K562 (cell line): ENCODE data around the gene C1orf167. TPM values are rescaled to one million over a fixed set of nuclear protein-coding genes. Genes with fewer than 3 reads are reported as not detected.

Source experiments
- CEBPB ChIP-seq: fragments of 450-650 bp; IDR thresholded peaks from 2 replicates; pipeline ENCODE4 v1.6.1; 2016; ENCODE audit warnings: missing genetic modification characterization, missing compliant biosample characterization
- GABPB1 ChIP-seq: sonication (generic); formaldehyde crosslinking; IDR thresholded peaks from 2 replicates; pipeline ENCODE4 v1.8.0; 2022; ENCODE audit warnings: mild to moderate bottlenecking, missing genetic modification reagents
- GTF2A2 ChIP-seq: IDR thresholded peaks from 2 replicates; pipeline ENCODE4 v1.6.1; 2016; ENCODE audit warnings: mild to moderate bottlenecking, missing genetic modification characterization, missing compliant biosample characterization
- HMG20A ChIP-seq: fragments of 450-650 bp; formaldehyde crosslinking; conservative IDR thresholded peaks from 2 replicates; pipeline ENCODE4 v1.4.0; 2020; ENCODE audit warnings: mild to moderate bottlenecking, mixed read lengths
- KAT7 ChIP-seq: sonication (generic); formaldehyde crosslinking; IDR thresholded peaks from 2 replicates; pipeline ENCODE4 v1.8.0; 2022; ENCODE audit warnings: missing genetic modification reagents, mild to moderate bottlenecking, borderline replicate concordance
- NFXL1 ChIP-seq: fragments of 450-650 bp; formaldehyde crosslinking; IDR thresholded peaks from 2 replicates; pipeline ENCODE4 v1.4.0; 2021; ENCODE audit warnings: mild to moderate bottlenecking
- PHB ChIP-seq: fragments of 250-450 bp; sonication (Bioruptor Pico); IDR thresholded peaks from 2 replicates; pipeline ENCODE4 v1.5.0; 2021
- POLR2G ChIP-seq: fragments of 200-400 bp; formaldehyde crosslinking; IDR thresholded peaks from 2 replicates; pipeline ENCODE4 v1.6.1; 2017; ENCODE audit warnings: low read depth, mild to moderate bottlenecking, antibody characterized with exemption, low read length, moderate library complexity
- PRMT5 ChIP-seq: sonication (generic); formaldehyde crosslinking; IDR thresholded peaks from 2 replicates; pipeline ENCODE4 v1.5.0; 2020; ENCODE audit warnings: missing genetic modification reagents
- PYGO2 ChIP-seq: fragments of 450-650 bp; IDR thresholded peaks from 2 replicates; pipeline ENCODE4 v1.6.1; 2016; ENCODE audit warnings: mild to moderate bottlenecking, missing genetic modification characterization, moderate library complexity, missing compliant biosample characterization
- RBM15 ChIP-seq: fragments of 200-400 bp; formaldehyde crosslinking; IDR thresholded peaks from 2 replicates; pipeline ENCODE4 v1.6.1; 2018; ENCODE audit warnings: mild to moderate bottlenecking, low read length, moderate library complexity; ENCODE audit not compliant: insufficient read depth
- RUNX1 ChIP-seq: sonication (generic); IDR thresholded peaks from 2 replicates; pipeline ENCODE4 v1.6.1; 2016; ENCODE audit warnings: antibody characterized with exemption, low read depth
- SMAD3 ChIP-seq: fragments of 450-650 bp; formaldehyde crosslinking; conservative IDR thresholded peaks from 2 replicates; pipeline ENCODE4 v1.4.0; 2020; ENCODE audit warnings: mild to moderate bottlenecking
- TBL1XR1 ChIP-seq, 2 experiments: IDR thresholded peaks; 2 replicates each; pipeline ENCODE4 v1.6.1; 2012; ENCODE audit warnings: improper control_type of control experiment in 2 of 2, low read length in 2 of 2, mild to moderate bottlenecking in 1 of 2
- TSC22D4 ChIP-seq: fragments of 450-650 bp; IDR thresholded peaks from 2 replicates; pipeline ENCODE4 v1.6.1; 2016; ENCODE audit warnings: missing genetic modification characterization, missing biosample characterization, control low read depth
- ZNF408 ChIP-seq: fragments of 250-450 bp; sonication (Bioruptor Pico); IDR thresholded peaks from 2 replicates; pipeline ENCODE4 v1.4.0; 2020; ENCODE audit warnings: low read depth, mild to moderate bottlenecking, moderate library complexity
- ZNF41 ChIP-seq: fragments of 250-450 bp; sonication (Bioruptor Pico); conservative IDR thresholded peaks from 2 replicates; pipeline ENCODE4 v1.4.0; 2020; ENCODE audit warnings: mild to moderate bottlenecking
- polyA plus RNA-seq, 8 experiments: library from polyadenylated mRNA; depleted of rRNA in 4 of 8; stranded (reverse) in 5 of 8; unstranded in 3 of 8; fragments of >200 nt; fragmentation: Nextera tagmentation in 2 of 8; fragmentation: Illumina TruSeq in 1 of 8; extraction: Ambion mirVana in 2 of 8; extraction: Trizol in 1 of 8; gene quantifications; 2 replicates each; pipeline versions ENCODE4 v1.2.1 to v1.2.3, GENCODE V29; 2011 to 2014; ENCODE audit warnings: inconsistent platforms in 1 of 8, missing spikeins in 1 of 8
- total RNA-seq, 7 experiments: library from RNA; depleted of rRNA in 6 of 7; stranded (reverse); fragments of >200 nt in 6 of 7; fragmentation: Illumina TruSeq in 2 of 7; extraction: Trizol in 2 of 7; gene quantifications; 2 replicates each; pipeline versions ENCODE4 v1.2.1 to v1.2.3, GENCODE V29; 2011 to 2021; ENCODE audit warnings: low replicate concordance in 1 of 7
- TF ChIP-seq, protein P1 (sequence below), 2 experiments: fragments of 250-450 bp in 1 of 2; fragments of 450-650 bp in 1 of 2; sonication (Bioruptor Pico) in 1 of 2; IDR thresholded peaks; 2 replicates each; pipeline versions ENCODE4 v1.6.1 to v1.8.0; 2016 to 2021; ENCODE audit warnings: mild to moderate bottlenecking in 2 of 2, moderate library complexity in 2 of 2, missing compliant biosample characterization in 1 of 2, missing genetic modification characterization in 1 of 2
- TF ChIP-seq, protein P2 (sequence below), 2 experiments: IDR thresholded peaks; 2 replicates each; pipeline ENCODE4 v1.6.1; 2012; ENCODE audit warnings: improper control_type of control experiment in 2 of 2, low read depth in 2 of 2, low read length in 2 of 2, borderline replicate concordance in 1 of 2
- TF ChIP-seq, protein P3 (sequence below): fragments of 250-450 bp; sonication (Bioruptor Pico); IDR thresholded peaks from 2 replicates; pipeline ENCODE4 v1.9.0; 2021; ENCODE audit warnings: mild to moderate bottlenecking, inconsistent platforms
- TF ChIP-seq, protein P4 (sequence below): fragments of 450-650 bp; IDR thresholded peaks from 2 replicates; pipeline ENCODE4 v1.6.1; 2018; ENCODE audit warnings: mild to moderate bottlenecking, low read depth; ENCODE audit not compliant: partially characterized antibody

Gene C1orf167
- total and polyA plus RNA-seq, 9 of the 15 experiments (the other 6 are each of a cell fraction or from before 2014, with no cell fraction given) = 0.22 to 0.86 (median 0.31) TPM; not detected in 2

DNA sequence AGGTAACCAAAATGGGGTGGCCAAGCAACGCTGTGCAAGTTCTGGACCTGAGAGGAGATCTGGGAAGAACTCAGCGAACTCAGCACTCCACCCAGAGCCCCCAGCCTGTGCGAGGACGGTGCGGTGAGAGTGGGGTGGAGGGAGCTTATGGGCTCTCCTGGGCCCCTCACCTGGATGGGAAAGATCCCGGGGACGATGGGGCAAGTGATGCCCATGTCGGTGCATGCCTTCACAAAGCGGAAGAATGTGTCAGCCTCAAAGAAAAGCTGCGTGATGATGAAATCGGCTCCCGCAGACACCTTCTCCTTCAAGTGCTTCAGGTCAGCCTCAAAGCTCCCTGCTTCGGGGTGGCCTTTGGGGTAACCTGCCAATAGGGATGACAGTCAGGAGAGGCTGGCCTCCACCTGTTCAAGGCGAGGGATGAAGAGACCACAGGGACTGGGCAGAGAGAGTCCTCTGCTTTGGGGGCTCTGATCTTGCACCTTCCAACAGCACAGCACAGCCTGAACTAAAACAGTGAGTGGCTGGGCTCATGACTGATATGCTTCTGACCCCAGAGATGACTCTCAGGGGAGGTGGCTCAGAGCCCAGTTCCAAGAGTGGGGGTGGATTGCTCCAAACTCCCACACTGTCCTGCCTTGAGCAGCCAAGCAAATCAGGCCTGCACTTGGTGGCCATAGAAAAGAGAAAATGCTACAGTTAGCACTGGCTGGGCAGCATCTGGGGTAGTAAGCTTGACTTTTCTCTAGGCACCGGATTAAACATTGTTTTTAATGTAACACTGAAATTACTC is 34.2 kb downstream of the C1orf167 start (continued):
- TF ChIP-seq, protein P1, sequence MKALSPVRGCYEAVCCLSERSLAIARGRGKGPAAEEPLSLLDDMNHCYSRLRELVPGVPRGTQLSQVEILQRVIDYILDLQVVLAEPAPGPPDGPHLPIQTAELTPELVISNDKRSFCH (CRISPR knock-in tag; IDR thresholded peaks at IDR 0.05) = no peak
- TF ChIP-seq, protein P1 (tag; IDR thresholded peaks at IDR 0.05) = peak; percentile 55; the same call in 1 of the 2 replicates
- TF ChIP-seq ZNF41 (CRISPR knock-in tag) = no peak
- TF ChIP-seq, protein P2, sequence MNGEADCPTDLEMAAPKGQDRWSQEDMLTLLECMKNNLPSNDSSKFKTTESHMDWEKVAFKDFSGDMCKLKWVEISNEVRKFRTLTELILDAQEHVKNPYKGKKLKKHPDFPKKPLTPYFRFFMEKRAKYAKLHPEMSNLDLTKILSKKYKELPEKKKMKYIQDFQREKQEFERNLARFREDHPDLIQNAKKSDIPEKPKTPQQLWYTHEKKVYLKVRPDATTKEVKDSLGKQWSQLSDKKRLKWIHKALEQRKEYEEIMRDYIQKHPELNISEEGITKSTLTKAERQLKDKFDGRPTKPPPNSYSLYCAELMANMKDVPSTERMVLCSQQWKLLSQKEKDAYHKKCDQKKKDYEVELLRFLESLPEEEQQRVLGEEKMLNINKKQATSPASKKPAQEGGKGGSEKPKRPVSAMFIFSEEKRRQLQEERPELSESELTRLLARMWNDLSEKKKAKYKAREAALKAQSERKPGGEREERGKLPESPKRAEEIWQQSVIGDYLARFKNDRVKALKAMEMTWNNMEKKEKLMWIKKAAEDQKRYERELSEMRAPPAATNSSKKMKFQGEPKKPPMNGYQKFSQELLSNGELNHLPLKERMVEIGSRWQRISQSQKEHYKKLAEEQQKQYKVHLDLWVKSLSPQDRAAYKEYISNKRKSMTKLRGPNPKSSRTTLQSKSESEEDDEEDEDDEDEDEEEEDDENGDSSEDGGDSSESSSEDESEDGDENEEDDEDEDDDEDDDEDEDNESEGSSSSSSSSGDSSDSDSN (IDR thresholded peaks at IDR 0.05; ENCODE audit: borderline replicate concordance in 1 of 2, low read depth in 2 of 2, low read length in 2 of 2) = peak in 1 of 2 experiments; percentile 30; a peak in 1 of 4 replicates
- TF ChIP-seq, protein P3, sequence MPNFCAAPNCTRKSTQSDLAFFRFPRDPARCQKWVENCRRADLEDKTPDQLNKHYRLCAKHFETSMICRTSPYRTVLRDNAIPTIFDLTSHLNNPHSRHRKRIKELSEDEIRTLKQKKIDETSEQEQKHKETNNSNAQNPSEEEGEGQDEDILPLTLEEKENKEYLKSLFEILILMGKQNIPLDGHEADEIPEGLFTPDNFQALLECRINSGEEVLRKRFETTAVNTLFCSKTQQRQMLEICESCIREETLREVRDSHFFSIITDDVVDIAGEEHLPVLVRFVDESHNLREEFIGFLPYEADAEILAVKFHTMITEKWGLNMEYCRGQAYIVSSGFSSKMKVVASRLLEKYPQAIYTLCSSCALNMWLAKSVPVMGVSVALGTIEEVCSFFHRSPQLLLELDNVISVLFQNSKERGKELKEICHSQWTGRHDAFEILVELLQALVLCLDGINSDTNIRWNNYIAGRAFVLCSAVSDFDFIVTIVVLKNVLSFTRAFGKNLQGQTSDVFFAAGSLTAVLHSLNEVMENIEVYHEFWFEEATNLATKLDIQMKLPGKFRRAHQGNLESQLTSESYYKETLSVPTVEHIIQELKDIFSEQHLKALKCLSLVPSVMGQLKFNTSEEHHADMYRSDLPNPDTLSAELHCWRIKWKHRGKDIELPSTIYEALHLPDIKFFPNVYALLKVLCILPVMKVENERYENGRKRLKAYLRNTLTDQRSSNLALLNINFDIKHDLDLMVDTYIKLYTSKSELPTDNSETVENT (CRISPR knock-in tag) = peak; percentile 14; the same call in 1 of the 2 replicates
- TF ChIP-seq, protein P4, sequence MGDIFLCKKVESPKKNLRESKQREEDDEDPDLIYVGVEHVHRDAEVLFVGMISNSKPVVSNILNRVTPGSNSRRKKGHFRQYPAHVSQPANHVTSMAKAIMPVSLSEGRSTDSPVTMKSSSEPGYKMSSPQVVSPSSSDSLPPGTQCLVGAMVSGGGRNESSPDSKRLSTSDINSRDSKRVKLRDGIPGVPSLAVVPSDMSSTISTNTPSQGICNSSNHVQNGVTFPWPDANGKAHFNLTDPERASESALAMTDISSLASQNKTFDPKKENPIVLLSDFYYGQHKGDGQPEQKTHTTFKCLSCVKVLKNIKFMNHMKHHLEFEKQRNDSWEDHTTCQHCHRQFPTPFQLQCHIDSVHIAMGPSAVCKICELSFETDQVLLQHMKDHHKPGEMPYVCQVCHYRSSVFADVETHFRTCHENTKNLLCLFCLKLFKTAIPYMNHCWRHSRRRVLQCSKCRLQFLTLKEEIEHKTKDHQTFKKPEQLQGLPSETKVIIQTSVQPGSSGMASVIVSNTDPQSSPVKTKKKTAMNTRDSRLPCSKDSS = no peak
- peak; percentile 70; the same call in 1 of the 2 replicates for TF ChIP-seq SMAD3
- TF ChIP-seq HMG20A (CRISPR knock-in tag) = no peak
- TF ChIP-seq TSC22D4 (tag) = no peak
- TF ChIP-seq CEBPB = peak; percentile 88
- 0 out of 2 replicates have a peak, but pooled peaks have one; percentile 19 for TF ChIP-seq PHB
- no peak for TF ChIP-seq ZNF408 (CRISPR knock-in tag)
- TF ChIP-seq NFXL1 = peak; percentile 47; the same call in 1 of the 2 replicates
- TF ChIP-seq POLR2G = peak; percentile 68
- no peak for TF ChIP-seq RBM15
- TF ChIP-seq RUNX1 = no peak
- no peak for TF ChIP-seq GABPB1 (CRISPR knock-in tag)
- TF ChIP-seq PYGO2 (tag) = no peak
- TF ChIP-seq KAT7 (CRISPR knock-in tag) = 0 out of 2 replicates have a peak, but pooled peaks have one; percentile 1
- no peak for TF ChIP-seq GTF2A2 (tag)
- peak; percentile 21 to 51; a peak in 1 of 4 replicates for TF ChIP-seq TBL1XR1 (IDR thresholded peaks at IDR 0.05; ENCODE audit: low read length in 2 of 2)
- no peak for TF ChIP-seq PRMT5 (CRISPR knock-in tag)
